Spinal cord (tissue), 10 donors: ENCODE data around the gene SPARC. TPM values are rescaled to one million over a fixed set of nuclear protein-coding genes. Genes with fewer than 3 reads are reported as not detected.

Experiments used
- DNase-seq, 6 donors: peaks; one replicate each; pipeline versions ENCODE4 v3.0.0 to v3.0.0-alpha.2; 2013 to 2015; ENCODE audit warnings: low spot score in 6 of 6, low read depth in 4 of 6
- H3K27ac ChIP-seq: one replicate; pipeline ENCODE4 v1.5.1; 2013; ENCODE audit warnings: low read depth, low read length, control low read depth
- H3K27me3 ChIP-seq: one replicate; pipeline ENCODE4 v1.6.1; 2013; ENCODE audit warnings: low read length; ENCODE audit not compliant: control insufficient read depth, insufficient read depth
- H3K36me3 ChIP-seq: one replicate; pipeline ENCODE4 v1.6.1; 2013; ENCODE audit warnings: low read length; ENCODE audit not compliant: control insufficient read depth, insufficient read depth
- H3K4me1 ChIP-seq: one replicate; pipeline ENCODE4 v1.6.1; 2013; ENCODE audit warnings: low read length; ENCODE audit not compliant: control insufficient read depth, insufficient read depth
- H3K4me3 ChIP-seq: one replicate; pipeline ENCODE4 v1.5.1; 2013; ENCODE audit warnings: low read depth, low read length, control low read depth
- H3K9me3 ChIP-seq: one replicate; pipeline ENCODE4 v1.6.1; 2013; ENCODE audit warnings: low read length; ENCODE audit not compliant: control insufficient read depth, insufficient read depth
- WGBS: methylation state at CpG from one replicate; pipeline ENCODE4 v1.1.5; 2013; ENCODE audit warnings: missing lambda C conversion rate; ENCODE audit not compliant: insufficient coverage; 5-methylcytosine and 5-hydroxymethylcytosine counted together
- polyA plus RNA-seq, 2 donors: library from polyadenylated mRNA; unstranded; fragments of 120-200 nt; gene quantifications; one replicate each; pipeline ENCODE4 v1.2.1, GENCODE V29; 2013; ENCODE audit not compliant: insufficient read length in 2 of 2
- total RNA-seq, 2 donors: library from RNA; depleted of rRNA in 1 of 2; stranded (reverse); fragments of 120-200 nt in 1 of 2; fragments of >200 nt in 1 of 2; gene quantifications; one replicate each; pipeline versions ENCODE4 v1.2.3 to v1.2.4, GENCODE V29; 2013 to 2014
- donor health status: healthy.

SPARC gene
- total and polyA plus RNA-seq, 4 donors = 1,307 to 4,374 (median 2,290) TPM

GRCh38 chr5:151663617-151664293, 23.0 kb downstream of the SPARC start:
- WGBS = 75% methylated on average over 13 of the region's 17 CpGs
- Histone ChIP-seq H3K36me3 (peaks cover 36% of the 10 kb centered on the region), H3K4me3 (no peak overlapping the region), H3K4me1 (peaks cover 22% of the 10 kb centered on the region), H3K9me3 (no peaks in the 10 kb centered on the region), H3K27me3 (no peaks in the 10 kb centered on the region), H3K27ac (peak overlapping the region; percentile 55)
- DNase-seq = no peak

DNA sequence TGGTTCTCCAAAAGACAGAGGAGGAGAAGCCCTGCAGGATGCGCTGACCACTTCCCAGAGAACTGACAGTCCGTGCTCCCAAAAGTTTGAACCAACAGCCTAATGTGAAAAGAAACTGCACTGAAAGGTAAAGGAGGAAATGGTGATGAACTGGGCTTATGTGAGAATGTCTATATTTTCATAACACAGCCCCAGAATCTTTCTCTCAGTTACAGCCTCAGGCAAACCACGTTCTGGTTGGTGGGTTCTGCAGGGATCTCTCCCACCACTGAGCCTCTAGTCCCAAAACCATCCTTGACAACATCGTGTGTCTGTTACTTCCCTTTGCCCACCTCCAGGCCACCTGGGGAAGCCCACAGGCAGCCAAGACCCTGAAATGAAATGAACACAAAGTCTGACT, 23.9 kb downstream of the SPARC start:
- WGBS = 100% methylated on average over 2 of the region's 4 CpGs
- H3K36me3 ChIP-seq = peaks cover 29% of the 10 kb centered on the region
- peaks cover 22% of the 10 kb centered on the region for H3K4me1 ChIP-seq

DNA sequence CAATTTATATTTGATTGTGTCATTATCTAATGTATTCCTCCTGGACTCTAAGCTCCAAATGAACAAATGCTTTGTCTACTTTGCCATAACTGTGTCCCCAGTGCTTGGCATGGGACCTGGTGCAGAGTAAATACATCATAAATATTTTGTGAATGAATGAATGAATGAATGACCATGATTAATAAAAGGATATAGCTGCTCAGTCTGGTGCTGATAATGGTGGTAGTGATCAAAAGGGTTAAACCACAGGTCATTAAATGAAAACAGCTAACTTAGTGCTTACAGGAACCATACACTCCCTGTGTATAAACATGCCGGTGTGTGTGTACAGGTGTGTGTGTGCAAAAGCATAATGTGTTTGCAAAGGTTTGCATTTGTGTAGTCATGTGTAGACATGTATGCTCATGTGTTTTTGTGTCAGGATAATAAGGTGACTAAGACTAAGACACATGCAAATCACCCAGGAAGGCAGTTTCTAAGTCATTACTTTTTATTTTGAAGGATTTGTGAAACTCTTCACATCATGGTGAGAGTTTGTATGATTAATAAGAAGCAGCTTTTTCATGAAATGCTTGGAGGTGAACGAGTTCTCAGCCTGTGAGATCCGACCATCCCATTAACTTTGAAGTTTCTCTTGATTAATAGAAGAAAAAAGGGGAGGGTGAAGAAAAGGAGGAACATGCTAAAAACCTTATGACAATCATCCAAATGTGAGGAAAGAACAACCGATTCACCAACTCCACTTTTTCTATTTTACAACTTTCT, 24.6 kb downstream of the SPARC start:
- Histone ChIP-seq H3K4me1 (peaks cover 22% of the 10 kb centered on the region), H3K4me3 (no peak overlapping the region), H3K27me3 (no peaks in the 10 kb centered on the region), H3K27ac (no peak overlapping the region), H3K9me3 (no peaks in the 10 kb centered on the region), H3K36me3 (peaks cover 23% of the 10 kb centered on the region)
- WGBS = 100% methylated on average over 1 of the region's 4 CpGs
- DNase-seq = no peak

More for the DNA sequence above, 23.9 kb downstream of the SPARC start:
- no peak overlapping the region for H3K4me3 ChIP-seq
- DNase-seq = no peak
- H3K27me3 ChIP-seq = no peaks in the 10 kb centered on the region
- H3K9me3 ChIP-seq = no peaks in the 10 kb centered on the region
- H3K27ac ChIP-seq = peak overlapping the region; percentile 10

DNA sequence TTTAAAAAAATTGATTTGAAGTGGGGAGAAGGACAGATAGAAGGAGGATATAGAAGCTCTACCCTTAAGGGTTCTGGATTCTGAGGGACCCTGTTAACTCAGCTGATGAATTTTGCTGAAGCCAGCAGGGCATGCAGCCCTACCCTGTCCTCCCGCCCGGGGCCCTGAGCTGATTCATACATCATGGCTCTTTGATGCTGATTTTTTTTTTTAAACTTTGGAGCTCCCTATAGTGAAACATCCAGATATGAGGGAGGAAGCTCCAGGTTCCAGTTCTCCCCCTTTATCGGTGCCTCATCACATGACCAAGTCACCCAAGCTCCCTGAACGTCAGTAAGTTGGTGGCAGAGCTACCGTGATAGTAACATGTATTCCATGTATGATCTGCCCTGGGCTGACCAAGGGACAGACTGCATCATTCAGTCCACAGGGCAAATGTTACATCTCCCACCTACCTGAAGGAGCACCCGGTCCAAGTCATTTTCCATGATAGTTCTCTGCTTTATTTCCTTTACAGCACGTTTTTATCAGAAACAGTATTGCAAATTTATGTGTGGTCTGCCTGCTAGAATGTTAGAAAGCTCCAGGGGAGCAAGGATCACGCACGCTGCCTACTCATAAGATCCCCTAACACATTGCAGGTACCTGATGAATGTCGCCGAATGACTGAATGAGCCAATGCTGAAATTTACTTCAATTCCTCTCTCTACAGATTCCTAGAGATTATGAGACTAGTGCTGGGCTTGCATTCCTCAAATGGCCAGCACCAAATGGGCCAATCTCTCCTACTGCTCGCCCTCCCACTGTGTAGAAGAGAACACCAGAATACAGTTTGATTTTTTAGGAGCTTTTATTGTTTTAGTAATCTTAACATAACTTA, 25.9 kb downstream of the SPARC start:
- peaks cover 17% of the 10 kb centered on the region for H3K4me1 ChIP-seq
- no peaks in the 10 kb centered on the region for H3K27me3 ChIP-seq
- no peak overlapping the region for H3K27ac ChIP-seq
- peaks cover 13% of the 10 kb centered on the region for H3K36me3 ChIP-seq
- DNase-seq = no peak
- 100% methylated on average over 2 of the region's 12 CpGs for WGBS
- H3K9me3 ChIP-seq = no peaks in the 10 kb centered on the region
- no peak overlapping the region for H3K4me3 ChIP-seq

DNA sequence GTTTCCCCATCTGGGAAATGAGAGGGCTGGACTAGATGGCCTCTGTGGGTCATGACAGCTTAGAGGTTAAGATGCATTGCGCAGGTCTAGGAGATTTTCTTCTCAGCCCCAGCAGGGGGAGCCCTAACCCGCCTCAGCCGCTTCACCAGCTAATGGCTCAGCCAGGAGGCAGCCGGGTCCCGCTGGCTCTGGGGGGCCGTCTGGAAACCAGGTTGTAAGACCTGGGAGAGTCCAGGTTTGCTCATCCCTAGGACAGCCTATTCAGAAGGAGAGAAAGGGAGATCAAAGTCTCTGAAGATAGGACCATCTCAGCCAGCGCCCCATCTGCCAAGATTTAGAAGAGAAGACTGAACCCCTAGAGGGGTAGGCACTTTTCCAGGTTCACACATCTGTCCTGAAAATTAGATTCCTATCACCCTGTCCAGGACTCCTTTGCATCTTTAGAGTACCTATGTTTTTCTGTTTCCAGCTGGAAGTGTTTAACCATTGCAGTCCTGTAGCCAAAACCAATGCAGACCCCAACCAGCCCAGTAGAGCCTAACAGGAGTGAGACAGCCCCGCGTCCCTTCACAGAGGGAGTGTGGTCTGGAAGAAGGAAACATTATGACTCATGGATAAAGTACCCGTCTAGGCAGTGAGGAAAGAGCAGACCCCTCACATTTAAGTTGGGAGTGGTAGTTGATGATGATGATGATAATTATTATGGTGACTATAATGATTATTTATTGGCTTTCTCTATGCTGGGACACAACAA, 27.5 kb downstream of the SPARC start:
- Histone ChIP-seq H3K36me3 (peaks cover 4% of the 10 kb centered on the region), H3K27me3 (no peaks in the 10 kb centered on the region), H3K4me3 (no peak overlapping the region), H3K27ac (peak overlapping the region; percentile 25), H3K4me1 (peaks cover 11% of the 10 kb centered on the region), H3K9me3 (no peaks in the 10 kb centered on the region)
- 24% methylated on average over 9 of the region's 10 CpGs for WGBS
- peak; percentile 49 to 89 (median 64) for DNase-seq

- no peak for DNase-seq
- no peaks in the 10 kb centered on the region for H3K36me3 ChIP-seq
- WGBS = 91% methylated on average over 1 of the region's 1 CpG
- H3K4me3 ChIP-seq = no peak overlapping the region
- no peak overlapping the region for H3K27ac ChIP-seq
- peaks cover 6% of the 10 kb centered on the region for H3K4me1 ChIP-seq
- H3K9me3 ChIP-seq = no peaks in the 10 kb centered on the region
- H3K27me3 ChIP-seq = no peaks in the 10 kb centered on the region
These were observed 29.6 kb downstream of the SPARC start for GRCh38 chr5:151657114-151657513.

- Histone ChIP-seq H3K4me3 (no peak overlapping the region), H3K27me3 (no peaks in the 10 kb centered on the region), H3K36me3 (no peaks in the 10 kb centered on the region), H3K9me3 (no peaks in the 10 kb centered on the region), H3K4me1 (peaks cover 6% of the 10 kb centered on the region), H3K27ac (no peak overlapping the region)
- DNase-seq = no peak
- 100% methylated on average over 1 of the region's 4 CpGs for whole genome bisulfite sequencing
These were observed 30.4 kb downstream of the SPARC start for GRCh38 chr5:151656311-151656710.

- no peaks in the 10 kb centered on the region for H3K36me3 ChIP-seq
- 0% methylated on average over 3 of the region's 6 CpGs for WGBS
- H3K27me3 ChIP-seq = no peaks in the 10 kb centered on the region
- H3K4me3 ChIP-seq = no peak overlapping the region
- H3K27ac ChIP-seq = no peak overlapping the region
- DNase-seq = peak; percentile 70 to 96 (median 78)
- no peaks in the 10 kb centered on the region for H3K9me3 ChIP-seq
- H3K4me1 ChIP-seq = no peaks in the 10 kb centered on the region
These were observed 34.6 kb downstream of the SPARC start for GRCh38 chr5:151651997-151652645.
